Psoas muscle (tissue), 8 donors: ENCODE measurements around the gene OR1E2. TPM values are rescaled to one million over a fixed set of nuclear protein-coding genes. Genes with fewer than 3 reads are reported as not detected.
"Not testable (repeated sequence)": the region's sequence is repeated elsewhere in the genome, so short reads cannot be mapped to it uniquely, and the experiment has no call there.

Source experiments
- ATAC-seq, 4 donors: fragments of 200-7000 bp; cut with Tn5 transposase; one replicate each; pipeline ENCODE4 v1.9.1; 2020; ENCODE audit warnings: moderate library complexity in 3 of 4, mild to moderate bottlenecking in 2 of 4
- DNase-seq, 2 donors: peaks; one replicate each; pipeline ENCODE4 v3.0.0-alpha.2; 2020
- H3K27ac ChIP-seq: fragments of 200-600 bp; one replicate; pipeline ENCODE4 v1.8.0; 2022
- H3K27me3 ChIP-seq, 3 donors: fragments of 200-600 bp in 1 of 3; one replicate each; pipeline versions ENCODE4 v1.6.1 to v1.8.0; 2013 to 2022; ENCODE audit warnings: low read length in 2 of 3, mild to moderate bottlenecking in 2 of 3, moderate library complexity in 1 of 3; ENCODE audit not compliant: insufficient read depth in 3 of 3
- H3K36me3 ChIP-seq, 2 donors: fragments of 200-600 bp in 1 of 2; one replicate each; pipeline versions ENCODE4 v1.6.1 to v1.8.0; 2013 to 2022; ENCODE audit warnings: low read depth in 1 of 2, mild to moderate bottlenecking in 1 of 2, moderate library complexity in 1 of 2; ENCODE audit not compliant: insufficient read depth in 1 of 2
- H3K4me1 ChIP-seq: fragments of 200-600 bp; one replicate; pipeline ENCODE4 v1.8.0; 2022
- H3K4me3 ChIP-seq: fragments of 200-600 bp; one replicate; pipeline ENCODE4 v1.8.0; 2022; ENCODE audit warnings: mild to moderate bottlenecking
- H3K9me3 ChIP-seq: fragments of 200-600 bp; one replicate; pipeline ENCODE4 v1.8.0; 2022
- WGBS, 3 donors: extraction: QIAGEN DNeasy Blood & Tissue Kit; methylation state at CpG; one replicate each; pipeline versions ENCODE4 v1.1.6 to v1.1.7; 2013; 5-methylcytosine and 5-hydroxymethylcytosine counted together
- intact Hi-C, 2 donors: fragments of 100-400 bp; cut with DNase I; formaldehyde crosslinking; loops; one replicate each; pipeline versions ENCODE4 v1.11.0 to v1.14.2; 2022
- polyA plus RNA-seq, 3 donors: library from polyadenylated mRNA; stranded (reverse); fragments of 200-250 nt; gene quantifications; one replicate each; pipeline ENCODE4 v1.2.3, GENCODE V29; 2013
- total RNA-seq, 4 donors: library from RNA; stranded (reverse); fragmentation: NEBNext Ultra II Directional in 2 of 4; extraction: Animal tissue kit (Norgen Biotek cat#: 25700) in 2 of 4; gene quantifications; one replicate each; pipeline versions ENCODE4 v1.2.1 to v1.2.4, GENCODE V29; 2021 to 2023
- TF ChIP-seq, protein P1 (sequence below): fragments of 200-600 bp; IDR thresholded peaks from one replicate; pipeline ENCODE4 v1.8.0; 2022; ENCODE audit warnings: antibody characterized with exemption
- donor health status: healthy with polysubstance abuse.
- donor health status: DM: no; HTN: no; CAD: no; lungs with moderate emphysema.
- donor health status: Bipolar disorder and iron deficiency.
- donor health status: healthy.
- donor health status: DM: yes; HTN: yes; CAD: no.
- donor health status: DM: no; HTN: no; CAD: no.
- donor health status: DM: no; HTN: no; CAD: no.
- donor health status: DM: yes; HTN: yes; CAD: no.

OR1E2 gene
- total and polyA plus RNA-seq, 7 donors = not detected

DNA sequence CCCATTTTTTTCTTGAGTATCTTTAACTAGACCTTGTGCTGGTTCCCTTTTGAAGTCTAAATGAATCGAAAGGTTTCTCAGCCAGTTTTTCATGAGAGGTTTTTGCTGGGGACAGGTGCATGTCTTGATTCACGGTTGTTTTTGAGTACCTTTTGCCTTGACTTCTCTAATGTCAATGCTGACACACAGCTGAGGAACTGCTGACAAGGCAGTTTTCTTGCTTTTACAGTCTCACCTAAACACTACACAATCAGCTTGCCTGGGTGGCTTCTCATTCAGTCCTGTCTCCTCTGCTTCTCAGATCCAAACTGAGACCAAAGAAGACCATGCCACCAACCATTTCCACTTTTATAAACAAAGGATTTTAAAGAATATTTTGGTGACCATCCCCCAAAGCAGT lies 15.4 kb downstream of the OR1E2 start:
- ATAC-seq = no peak
- WGBS, 3 donors = 51 to 58% (median 56%) methylated on average over 2 of the region's 2 CpGs

DNA sequence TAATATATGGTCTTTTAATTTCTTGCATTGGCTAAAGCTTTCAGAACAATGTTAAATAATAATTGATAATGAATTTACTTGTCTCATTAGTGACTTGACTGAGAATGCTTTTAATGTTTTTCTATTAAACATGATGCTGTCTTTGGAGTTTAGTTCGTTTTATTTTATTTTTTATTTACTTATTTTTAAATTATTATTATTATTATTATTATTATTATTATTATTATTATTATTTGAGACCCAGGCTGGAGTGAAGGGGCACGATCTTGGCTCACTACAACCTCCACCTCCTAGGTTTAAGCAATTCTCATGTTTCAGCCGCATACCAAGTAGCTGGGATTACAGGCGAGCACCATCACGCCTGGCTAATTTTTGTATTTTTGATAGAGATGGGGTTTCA lies 18.0 kb downstream of the OR1E2 start:
- ATAC-seq (no peak), DNase-seq (no peak)
- TF ChIP-seq, protein P1, sequence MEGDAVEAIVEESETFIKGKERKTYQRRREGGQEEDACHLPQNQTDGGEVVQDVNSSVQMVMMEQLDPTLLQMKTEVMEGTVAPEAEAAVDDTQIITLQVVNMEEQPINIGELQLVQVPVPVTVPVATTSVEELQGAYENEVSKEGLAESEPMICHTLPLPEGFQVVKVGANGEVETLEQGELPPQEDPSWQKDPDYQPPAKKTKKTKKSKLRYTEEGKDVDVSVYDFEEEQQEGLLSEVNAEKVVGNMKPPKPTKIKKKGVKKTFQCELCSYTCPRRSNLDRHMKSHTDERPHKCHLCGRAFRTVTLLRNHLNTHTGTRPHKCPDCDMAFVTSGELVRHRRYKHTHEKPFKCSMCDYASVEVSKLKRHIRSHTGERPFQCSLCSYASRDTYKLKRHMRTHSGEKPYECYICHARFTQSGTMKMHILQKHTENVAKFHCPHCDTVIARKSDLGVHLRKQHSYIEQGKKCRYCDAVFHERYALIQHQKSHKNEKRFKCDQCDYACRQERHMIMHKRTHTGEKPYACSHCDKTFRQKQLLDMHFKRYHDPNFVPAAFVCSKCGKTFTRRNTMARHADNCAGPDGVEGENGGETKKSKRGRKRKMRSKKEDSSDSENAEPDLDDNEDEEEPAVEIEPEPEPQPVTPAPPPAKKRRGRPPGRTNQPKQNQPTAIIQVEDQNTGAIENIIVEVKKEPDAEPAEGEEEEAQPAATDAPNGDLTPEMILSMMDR = no peak
- H3K27ac ChIP-seq = no peak overlapping the region
- WGBS, 3 donors = 46 to 53% (median 47%) methylated on average over 5 of the region's 5 CpGs
- no peaks in the 10 kb centered on the region for H3K4me1 ChIP-seq
- intact Hi-C loops = no loop called here
- no peak overlapping the region for H3K4me3 ChIP-seq
- H3K36me3 ChIP-seq = no peaks in the 10 kb centered on the region
- H3K9me3 ChIP-seq = no peaks in the 10 kb centered on the region
- H3K27me3 ChIP-seq = no peaks in the 10 kb centered on the region

More for the DNA sequence above, 15.4 kb downstream of the OR1E2 start:
- Histone ChIP-seq H3K4me3 (no peak overlapping the region), H3K36me3 (no peaks in the 10 kb centered on the region), H3K27ac (no peak overlapping the region), H3K9me3 (no peaks in the 10 kb centered on the region), H3K4me1 (no peaks in the 10 kb centered on the region), H3K27me3 (no peaks in the 10 kb centered on the region)
- DNase-seq = no peak
- intact Hi-C loops = no loop called here
- TF ChIP-seq, protein P1 = no peak

DNA sequence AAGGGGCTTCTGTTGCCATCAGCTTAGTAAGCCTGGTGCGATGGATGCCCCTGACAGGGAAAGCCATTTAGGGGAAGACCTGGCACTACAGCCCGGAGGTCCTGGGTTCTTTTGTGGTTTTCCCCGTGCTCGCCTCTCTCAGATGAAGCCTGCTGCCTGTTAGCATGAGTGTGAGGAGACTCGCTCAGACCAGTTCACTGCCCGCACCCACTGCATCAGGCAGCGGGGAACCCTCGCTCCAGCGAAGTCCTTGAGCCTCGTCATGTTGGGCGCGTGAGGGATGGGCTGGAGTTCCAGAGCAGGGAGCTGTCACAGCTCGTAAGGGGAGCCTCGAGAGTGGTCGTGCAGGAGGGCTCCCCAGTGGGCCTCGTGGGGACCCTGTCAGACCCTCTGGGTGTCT lies 21.4 kb downstream of the OR1E2 start:
- intact Hi-C loops, H3K27ac ChIP-seq, DNase-seq, H3K4me3 ChIP-seq, H3K4me1 ChIP-seq, ATAC-seq, H3K36me3 ChIP-seq, H3K27me3 ChIP-seq: not testable (repeated sequence)
- H3K9me3 ChIP-seq = peaks cover 10% of the 10 kb centered on the region
- WGBS, 3 donors = 40 to 66% (median 43%) methylated on average over 1 to 5 of the region's 16 CpGs

DNA sequence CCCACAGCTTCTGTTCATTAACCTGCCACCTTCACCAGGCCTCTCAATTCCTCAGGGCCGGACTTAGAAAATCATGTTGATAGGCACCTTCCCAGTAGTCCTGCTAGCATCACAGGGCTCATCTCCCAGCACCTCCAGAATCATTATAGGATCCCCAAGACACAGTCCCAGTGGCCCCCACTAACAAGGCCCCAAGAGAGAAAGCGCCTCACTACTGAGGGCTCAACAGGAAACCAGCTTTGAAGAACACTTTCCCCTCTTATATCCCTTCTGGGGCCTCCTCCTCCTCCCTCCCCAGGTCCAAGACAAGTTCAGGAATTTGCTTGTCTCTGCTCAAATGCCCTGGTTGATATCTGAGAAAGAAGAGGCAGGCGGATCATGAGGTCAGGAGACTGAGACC lies 22.6 kb downstream of the OR1E2 start, which contains the start of gene OR3A3:
Gene OR3A3 (plus strand): TSS at position 301 of the 400 bp plus-strand sequence.
- H3K4me3 ChIP-seq = no peak within 1 kb of the TSS
- intact Hi-C loops = no loop called here

DNA sequence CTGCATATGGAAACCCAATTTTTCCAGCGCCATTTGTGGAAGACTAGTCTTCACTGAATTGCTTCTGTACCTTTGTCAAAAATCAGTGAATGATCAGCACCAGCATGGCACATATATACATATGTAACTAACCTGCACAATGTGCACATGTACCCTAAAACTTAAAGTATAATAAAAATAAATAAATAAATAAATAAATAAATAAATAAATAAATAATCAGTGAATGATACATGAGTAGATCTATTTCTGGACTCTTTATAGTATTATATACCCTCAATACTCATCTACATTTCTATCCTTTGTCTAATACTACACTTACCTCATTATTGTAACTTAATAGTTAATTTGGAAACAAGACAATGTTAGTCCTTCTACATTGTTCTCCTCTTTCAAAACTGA lies 29.8 kb downstream of the OR1E2 start:
- H3K4me3 ChIP-seq, H3K27me3 ChIP-seq, intact Hi-C loops, H3K36me3 ChIP-seq, H3K4me1 ChIP-seq, DNase-seq, H3K27ac ChIP-seq, ATAC-seq: not testable (repeated sequence)
- peaks cover 18% of the 10 kb centered on the region for H3K9me3 ChIP-seq
- 62 to 78% (median 74%) methylated on average over 1 of the region's 1 CpG for WGBS, 3 donors

More for the DNA sequence above, 22.6 kb downstream of the OR1E2 start, which contains the start of gene OR3A3:
- Histone ChIP-seq H3K27ac (no peak within 1 kb of the TSS), H3K9me3 (peaks cover 10% of the 10 kb centered on the region), H3K36me3 (no peaks in the 10 kb centered on the region), H3K27me3 (peaks cover 0 to 2% (median 0%) of the 10 kb centered on the region in 3 donors), H3K4me1 (no peaks in the 10 kb centered on the region)
- no peak for DNase-seq
- TF ChIP-seq, protein P1 = no peak
- WGBS, 3 donors = 78 to 84% (median 83%) methylated on average over 3 of the region's 3 CpGs
- no peak for ATAC-seq

DNA sequence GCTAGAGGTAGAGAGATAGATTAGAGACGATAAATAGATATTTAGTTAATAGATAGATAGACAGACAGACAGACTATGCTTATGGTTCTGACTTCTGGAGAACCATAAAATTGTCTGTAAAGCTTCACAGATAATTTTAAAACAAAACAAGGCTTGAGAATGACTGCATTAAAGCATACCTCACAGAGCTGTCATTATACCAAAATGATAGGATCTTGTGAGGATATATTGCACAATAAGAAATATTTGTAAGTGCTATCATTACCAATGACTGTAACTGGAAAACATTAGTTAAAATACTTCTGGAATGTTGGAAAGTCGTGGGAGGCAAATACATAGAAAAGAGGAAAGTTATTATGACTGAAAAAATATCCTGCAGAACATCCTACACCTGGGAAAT lies 31.9 kb downstream of the OR1E2 start:
- Histone ChIP-seq H3K9me3 (peaks cover 8% of the 10 kb centered on the region), H3K27ac (no peak overlapping the region), H3K4me3 (no peak overlapping the region), H3K36me3 (no peaks in the 10 kb centered on the region), H3K27me3 (no peaks in the 10 kb centered on the region), H3K4me1 (no peaks in the 10 kb centered on the region)
- TF ChIP-seq, protein P1 = no peak
- WGBS, 3 donors = 45 to 58% (median 56%) methylated on average over 2 of the region's 2 CpGs
- intact Hi-C loops = no loop called here
- ATAC-seq (no peak), DNase-seq (no peak)
